CD4-positive, alpha-beta T cell treated with Interferon alpha-2 for 1 hour (primary cell): Measurements from ENCODE around the gene CDK13.

Experiments
- DNase-seq, 2 donors: peaks; one replicate each; pipeline ENCODE4 v3.0.0-alpha.2; 2020 to 2022

CDK13 gene

DNA sequence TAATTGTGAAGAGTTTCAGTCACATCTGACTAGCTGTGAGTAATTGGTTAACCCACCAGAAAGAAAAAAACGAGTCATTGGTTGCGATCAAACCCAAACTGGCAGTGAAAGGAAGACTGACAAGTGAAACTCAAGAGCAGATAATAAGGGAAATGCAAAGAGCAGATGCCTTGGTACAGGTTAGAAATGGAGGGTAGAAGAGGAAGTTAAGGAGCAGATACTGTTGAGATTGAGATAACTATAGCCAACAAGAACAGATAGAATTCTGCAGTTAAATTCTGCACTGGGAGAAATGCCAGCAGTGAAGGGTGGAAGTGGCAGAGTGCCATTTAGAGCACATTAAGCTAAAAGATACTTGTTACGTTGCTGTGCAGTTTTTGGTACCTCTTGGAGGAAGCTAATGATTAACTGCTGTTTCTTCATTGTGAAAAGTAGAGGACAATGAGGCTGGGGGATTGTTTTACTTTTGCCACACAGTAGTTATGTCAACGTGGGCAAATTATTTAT lies 65.8 kb downstream of the CDK13 start:
- DNase-seq, result no peak

GRCh38 chr7:40019558-40019957 lies 69.5 kb downstream of the CDK13 start:
- no peak for DNase-seq

- DNase-seq, result no peak
Observed at GRCh38 chr7:40024048-40024447, 74.0 kb downstream of the CDK13 start.

DNA sequence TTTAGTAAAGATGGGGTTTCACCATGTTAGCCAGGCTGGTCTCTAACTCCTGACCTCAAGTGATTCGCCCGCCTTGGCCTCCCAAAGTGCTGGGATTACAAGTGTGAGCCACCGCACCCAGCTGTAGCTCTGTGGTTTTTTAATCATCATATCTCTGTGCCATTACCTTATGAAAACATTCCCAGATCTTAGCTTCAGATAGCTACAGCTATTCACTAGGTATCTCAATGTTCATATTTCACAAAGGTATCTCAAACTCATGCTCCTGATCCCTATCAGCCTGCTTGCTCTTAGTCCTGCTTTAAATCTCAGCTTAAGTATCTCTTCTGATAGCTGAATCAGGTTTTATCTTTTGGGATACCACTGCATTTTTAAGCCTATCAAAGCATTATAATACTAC lies 74.8 kb downstream of the CDK13 start:
- no peak for DNase-seq

DNA sequence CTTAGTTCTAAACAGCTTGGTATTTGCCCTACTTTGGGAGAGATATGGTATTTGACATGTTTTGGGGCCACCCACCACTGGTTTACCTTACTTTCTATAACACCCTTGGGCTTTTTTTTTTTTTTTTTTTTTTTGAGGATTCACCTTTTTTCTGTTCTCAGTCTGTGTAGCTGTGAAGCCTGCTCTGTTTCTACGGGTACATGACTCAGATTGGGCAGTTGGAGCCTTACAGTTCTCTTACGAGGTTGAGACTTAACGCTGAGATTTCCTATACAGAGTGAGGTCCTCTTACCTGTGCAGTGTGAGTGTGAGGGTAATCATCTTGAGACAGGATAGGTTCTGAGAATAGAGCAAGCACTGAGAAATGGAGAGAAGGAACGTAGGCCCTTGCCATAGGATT lies 77.5 kb downstream of the CDK13 start:
- DNase-seq, result no peak

DNA sequence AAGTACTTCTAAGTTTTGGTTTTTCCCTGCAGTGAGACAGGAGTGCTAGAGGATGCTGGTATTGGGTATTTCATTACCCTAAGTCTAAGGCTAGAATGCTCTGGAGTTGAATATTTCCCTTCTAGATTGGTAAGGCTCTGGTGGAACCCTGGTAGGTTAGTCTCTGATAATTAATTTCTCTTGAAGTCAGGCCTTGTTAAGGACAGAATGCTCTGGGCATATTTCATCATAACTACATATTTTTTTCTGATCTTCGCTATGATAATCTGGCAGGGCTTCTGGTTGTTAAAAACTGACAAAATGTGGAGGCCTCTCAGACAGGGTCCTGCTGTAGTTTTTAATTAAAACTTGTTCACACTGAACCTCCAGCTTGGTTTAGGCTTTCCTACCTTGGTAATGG lies 83.8 kb downstream of the CDK13 start:
- DNase-seq, result no peak

- DNase-seq, result no peak
Observed at GRCh38 chr7:40041456-40041855, 91.4 kb downstream of the CDK13 start.

DNA sequence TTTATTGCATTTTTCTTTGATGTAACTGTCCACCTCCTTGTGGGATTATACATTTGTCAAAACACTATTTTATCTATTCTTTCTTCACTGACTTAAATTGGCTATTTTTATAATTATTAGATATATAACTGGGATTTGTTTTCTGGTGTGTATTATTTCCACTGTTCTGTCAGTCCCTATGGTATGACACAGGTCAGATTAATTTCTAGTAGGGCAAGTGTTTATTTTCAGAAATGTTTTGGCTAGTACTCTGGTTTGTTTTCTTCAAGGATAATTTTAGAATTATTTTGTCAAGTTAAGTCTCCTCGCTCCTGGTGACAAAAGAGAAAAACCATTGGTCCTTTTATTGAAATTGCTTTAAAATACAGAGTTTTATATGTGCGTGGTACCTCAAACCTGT lies 93.1 kb downstream of the CDK13 start:
- DNase-seq, result no peak

- no peak for DNase-seq
Observed at GRCh38 chr7:40047661-40048060, 97.6 kb downstream of the CDK13 start.

DNA sequence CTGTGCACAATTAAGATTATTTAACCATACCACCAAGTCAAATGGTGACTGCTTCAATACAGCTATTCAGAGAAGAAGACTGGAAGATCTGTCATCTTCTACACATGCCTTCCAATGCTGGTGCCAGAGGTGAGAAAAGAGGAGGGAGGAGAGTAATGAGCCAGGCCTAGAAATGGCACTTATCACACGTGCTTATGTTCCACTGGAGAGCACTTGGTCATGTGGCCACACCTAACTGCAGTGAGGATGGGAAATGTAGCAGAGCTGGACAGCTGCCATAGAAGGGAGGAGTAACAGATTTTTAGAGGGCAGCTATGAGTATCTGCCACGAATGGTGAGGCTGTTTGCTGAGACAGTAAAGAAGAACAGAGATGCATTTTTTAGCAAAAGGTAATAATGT lies 107.2 kb downstream of the CDK13 start:
- DNase-seq, result no peak

DNA sequence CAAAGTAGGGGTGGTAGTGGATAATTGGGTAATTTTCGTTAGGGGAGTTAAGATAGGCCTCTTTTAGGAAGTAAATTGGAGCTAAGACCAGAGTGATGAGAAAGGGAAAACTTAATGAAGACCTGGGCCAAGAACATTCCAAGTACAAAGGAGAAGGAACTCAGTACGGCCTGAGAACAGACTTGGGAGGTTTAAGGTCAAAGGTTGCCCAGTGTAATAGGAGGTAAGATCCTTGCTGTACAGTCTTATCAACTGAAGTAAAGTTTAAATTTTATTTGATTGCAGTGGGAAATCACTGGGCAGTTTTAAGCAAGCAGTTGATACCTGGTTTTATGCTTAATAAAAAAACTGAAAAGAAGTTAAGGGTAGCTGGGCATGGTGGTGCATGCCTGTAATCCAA lies 108.0 kb downstream of the CDK13 start:
- DNase-seq, result no peak

- DNase-seq, result no peak
Observed at GRCh38 chr7:40058636-40059035, 108.6 kb downstream of the CDK13 start.

GRCh38 chr7:40059057-40059456 lies 109.0 kb downstream of the CDK13 start:
- no peak for DNase-seq

DNA sequence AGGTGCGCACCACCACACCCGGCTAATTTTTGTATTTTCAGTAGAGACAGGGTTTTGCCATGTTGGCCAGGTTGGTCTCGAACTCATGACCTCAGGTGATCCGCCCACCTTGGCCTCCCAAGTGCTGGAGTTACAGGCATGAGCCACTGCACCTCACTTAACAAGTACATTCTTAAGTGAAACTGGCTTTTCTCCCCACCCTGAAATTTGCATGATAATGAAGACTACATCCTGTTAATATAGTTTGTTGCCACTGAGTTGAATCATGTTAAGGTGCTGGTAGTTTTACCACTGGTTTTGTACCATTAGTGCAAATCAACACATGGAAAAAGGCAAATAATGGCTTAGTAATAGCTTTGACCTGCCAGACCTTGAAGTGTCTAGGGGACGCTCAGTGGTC lies 122.2 kb downstream of the CDK13 start:
- DNase-seq, result no peak

DNA sequence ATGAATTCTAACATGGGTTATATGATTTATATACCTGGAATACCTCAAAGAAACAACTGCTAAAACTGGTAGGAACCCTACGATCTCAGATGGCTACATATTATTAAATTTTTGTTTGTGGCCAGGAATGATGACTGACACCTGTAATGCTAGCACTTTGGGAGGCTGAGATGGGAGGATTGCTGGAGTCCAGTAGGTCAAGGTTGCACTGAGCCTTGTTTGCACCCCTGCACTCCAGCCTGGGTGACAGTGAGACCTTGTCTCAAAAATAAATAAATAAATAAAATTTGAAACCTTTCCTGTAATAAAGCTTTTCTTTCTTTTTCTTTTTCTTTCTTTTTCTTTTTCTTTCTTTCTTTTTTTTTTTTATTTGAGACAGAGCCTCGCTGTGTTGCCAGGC lies 123.2 kb downstream of the CDK13 start:
- DNase-seq, result no peak

- no peak for DNase-seq
Observed at GRCh38 chr7:40077849-40078248, 127.8 kb downstream of the CDK13 start.

DNA sequence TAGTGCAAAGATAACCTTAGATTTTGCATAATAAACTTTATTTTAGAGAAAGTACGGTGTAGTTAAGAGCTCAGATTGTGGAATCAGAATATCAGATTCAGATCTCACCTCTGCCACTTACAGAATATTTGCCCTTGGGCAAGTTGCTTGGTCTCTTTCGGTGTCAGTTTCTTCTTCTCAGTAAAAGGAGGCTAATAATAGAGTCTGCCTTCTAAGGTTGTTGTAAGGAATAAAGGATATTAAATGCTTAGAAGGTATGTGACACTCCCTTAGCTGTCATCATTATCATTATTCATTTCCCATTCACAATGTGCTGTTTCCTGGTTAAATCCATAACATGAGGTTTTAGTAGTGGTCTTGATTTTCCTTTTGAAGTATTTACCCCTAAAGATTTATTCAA lies 142.1 kb downstream of the CDK13 start:
- no peak for DNase-seq

- DNase-seq, result no peak
Observed at GRCh38 chr7:40093631-40094350, 143.7 kb downstream of the CDK13 start.

- no peak for DNase-seq
Observed at GRCh38 chr7:40095230-40095629, 145.2 kb downstream of the CDK13 start.

DNA sequence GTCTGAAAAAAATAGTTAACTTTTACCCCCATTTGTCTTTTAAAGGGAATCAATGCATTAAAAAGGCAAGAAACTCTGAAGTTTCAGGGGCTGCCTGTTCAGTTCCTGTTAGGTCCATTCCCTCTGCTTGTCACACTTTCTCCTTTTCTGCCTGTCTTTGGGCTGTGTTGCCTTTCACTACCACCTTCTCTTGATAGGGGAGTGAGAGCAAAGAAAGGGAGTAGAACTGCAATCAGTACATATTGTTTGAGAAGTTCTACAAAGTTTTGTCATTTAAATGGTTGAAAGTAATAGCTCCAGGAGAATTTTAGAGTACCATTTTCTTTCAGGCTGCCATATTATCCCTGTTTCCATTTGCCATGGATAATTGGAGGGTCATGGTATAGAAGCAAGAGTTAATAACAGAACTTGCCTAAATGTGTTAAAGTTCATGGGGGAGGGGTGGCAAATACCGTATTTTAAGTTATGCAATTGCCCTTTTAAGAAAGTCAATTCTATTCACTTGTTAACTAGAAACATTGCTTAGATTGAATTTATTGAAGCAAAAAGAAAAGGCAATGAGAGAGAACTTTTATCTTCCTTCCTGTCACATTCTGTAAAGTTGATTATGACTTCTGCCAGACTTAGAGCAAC lies 145.8 kb downstream of the CDK13 start:
- no peak for DNase-seq

- DNase-seq, result no peak
Observed at GRCh38 chr7:40097728-40098127, 147.7 kb downstream of the CDK13 start.

DNA sequence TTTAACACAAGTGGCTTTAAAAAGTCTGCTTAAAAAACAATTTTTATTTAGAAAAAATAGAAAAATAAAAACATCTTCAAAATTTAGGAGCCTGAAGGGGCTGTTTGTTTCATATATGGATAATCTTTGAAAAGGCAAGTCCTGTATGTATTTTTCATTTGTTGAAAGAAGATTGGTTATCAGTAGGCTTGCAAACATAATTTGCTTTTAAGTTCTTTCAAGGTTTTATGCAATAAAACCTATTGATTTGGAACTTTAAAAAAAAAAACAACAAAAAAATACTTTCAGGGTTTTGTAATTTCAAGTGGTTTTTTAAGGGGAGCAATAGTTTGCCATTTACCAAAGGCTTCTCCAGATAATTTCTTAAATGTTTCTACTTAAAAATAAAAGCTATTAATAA lies 148.8 kb downstream of the CDK13 start:
- no peak for DNase-seq

- no peak for DNase-seq
Observed at GRCh38 chr7:40099837-40100236, 149.8 kb downstream of the CDK13 start.

DNA sequence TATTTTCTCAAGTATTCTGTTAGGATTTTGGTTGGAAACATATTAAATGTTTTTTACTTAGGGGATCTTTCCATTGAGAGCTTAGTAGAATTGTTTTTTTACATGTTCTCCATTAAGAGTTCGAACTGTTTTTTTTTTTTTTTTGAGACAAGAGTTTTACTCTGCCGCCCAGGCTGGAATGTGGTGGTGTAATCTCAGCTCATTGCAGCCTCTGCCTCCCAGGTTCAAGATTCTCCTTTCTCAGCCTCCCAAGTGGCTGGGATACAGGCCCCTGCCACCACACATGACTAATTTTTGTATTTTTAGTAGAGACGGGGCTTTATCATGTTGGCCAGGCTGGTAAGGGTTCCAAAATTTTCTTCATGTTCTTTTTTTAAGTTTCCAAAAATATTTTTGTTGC lies 151.1 kb downstream of the CDK13 start:
- DNase-seq, result no peak

DNA sequence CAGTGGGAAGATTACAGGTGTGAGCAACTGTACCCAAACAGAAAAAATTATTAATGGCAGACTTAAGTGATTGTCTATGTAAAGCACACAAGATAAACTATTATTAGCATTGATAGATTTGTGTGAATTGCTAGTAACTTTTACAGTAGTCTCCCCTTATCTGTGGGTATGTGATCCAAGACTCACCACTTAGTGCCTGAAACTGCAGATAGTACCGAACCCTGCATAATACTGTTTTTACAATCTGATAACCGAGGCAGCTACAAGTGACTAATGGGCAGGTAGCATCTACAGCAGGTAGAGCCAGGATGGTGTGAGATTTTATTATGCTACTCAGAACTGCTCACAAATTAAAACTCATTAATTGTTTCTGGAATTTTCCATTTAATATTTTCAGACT lies 152.8 kb downstream of the CDK13 start:
- no peak for DNase-seq
